ENCODE measurements around the gene COG4.

DNA sequence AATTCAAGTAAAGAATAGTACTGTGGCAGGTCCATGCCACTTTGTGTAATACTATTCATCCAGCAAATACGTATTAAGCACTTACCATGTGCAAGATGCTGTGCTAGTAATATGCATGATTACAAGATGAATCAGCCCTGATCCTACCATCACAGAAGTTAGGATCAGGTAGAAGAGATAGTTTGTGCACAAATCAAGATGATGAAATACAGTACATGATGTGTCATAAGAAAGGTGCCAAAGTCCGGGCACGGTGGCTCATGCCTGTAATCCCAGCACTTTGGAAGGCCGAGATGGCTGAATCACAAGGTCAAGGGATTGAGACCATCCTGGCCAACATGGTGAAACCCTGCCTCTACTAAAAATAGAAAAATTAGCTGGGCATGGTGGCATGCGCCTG, 10.9 kb downstream of the COG4 start:
- TF ChIP-seq, protein P1, sequence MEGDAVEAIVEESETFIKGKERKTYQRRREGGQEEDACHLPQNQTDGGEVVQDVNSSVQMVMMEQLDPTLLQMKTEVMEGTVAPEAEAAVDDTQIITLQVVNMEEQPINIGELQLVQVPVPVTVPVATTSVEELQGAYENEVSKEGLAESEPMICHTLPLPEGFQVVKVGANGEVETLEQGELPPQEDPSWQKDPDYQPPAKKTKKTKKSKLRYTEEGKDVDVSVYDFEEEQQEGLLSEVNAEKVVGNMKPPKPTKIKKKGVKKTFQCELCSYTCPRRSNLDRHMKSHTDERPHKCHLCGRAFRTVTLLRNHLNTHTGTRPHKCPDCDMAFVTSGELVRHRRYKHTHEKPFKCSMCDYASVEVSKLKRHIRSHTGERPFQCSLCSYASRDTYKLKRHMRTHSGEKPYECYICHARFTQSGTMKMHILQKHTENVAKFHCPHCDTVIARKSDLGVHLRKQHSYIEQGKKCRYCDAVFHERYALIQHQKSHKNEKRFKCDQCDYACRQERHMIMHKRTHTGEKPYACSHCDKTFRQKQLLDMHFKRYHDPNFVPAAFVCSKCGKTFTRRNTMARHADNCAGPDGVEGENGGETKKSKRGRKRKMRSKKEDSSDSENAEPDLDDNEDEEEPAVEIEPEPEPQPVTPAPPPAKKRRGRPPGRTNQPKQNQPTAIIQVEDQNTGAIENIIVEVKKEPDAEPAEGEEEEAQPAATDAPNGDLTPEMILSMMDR (IDR thresholded peaks at IDR 0.05) = no peak
- no peak for TF ChIP-seq POLR2A (IDR thresholded peaks at IDR 0.05)
- no peak for TF ChIP-seq EP300 (IDR thresholded peaks at IDR 0.05)
